Measurements from ENCODE around the gene NQO1.

Gene NQO1

DNA sequence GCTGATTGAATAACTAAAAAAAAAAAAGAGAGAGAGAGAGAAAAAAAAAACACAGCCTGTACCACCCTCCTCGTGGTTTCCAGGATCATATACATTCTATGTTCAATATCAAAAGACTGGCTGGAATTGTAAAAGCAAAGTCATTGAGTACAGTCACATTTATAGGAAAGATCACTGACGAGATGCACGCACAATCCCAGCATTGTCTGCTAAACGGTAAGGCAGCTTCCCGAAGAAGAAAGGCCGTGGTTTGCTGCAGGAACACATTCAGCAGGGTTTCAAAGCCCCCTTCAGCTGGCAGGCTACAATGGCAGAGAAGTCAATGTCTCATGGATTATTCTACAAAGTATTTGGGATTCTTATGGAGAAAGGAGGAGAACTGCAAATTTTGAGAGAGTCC is 9.3 kb downstream of the NQO1 start:
- Histone ChIP-seq H3K4me1 (ENCODE audit: insufficient read depth, low read length) (no peaks in the 10 kb centered on the region), H3K9me3 (ENCODE audit: insufficient read depth, low read depth, low read length) (no peaks in the 10 kb centered on the region), H3K36me3 (ENCODE audit: insufficient read depth, low read length) (peaks cover 38% of the 10 kb centered on the region), H3K27me3 (ENCODE audit: insufficient read depth, low read length) (no peaks in the 10 kb centered on the region), H3K27ac (ENCODE audit: low read depth, low read length) (no peak overlapping the region), H3K4me3 (ENCODE audit: low read length) (no peak overlapping the region), H3K9ac (ENCODE audit: low read depth, low read length) (no peak overlapping the region)
- WGBS = 95% methylated on average over 5 of the region's 6 CpGs

DNA sequence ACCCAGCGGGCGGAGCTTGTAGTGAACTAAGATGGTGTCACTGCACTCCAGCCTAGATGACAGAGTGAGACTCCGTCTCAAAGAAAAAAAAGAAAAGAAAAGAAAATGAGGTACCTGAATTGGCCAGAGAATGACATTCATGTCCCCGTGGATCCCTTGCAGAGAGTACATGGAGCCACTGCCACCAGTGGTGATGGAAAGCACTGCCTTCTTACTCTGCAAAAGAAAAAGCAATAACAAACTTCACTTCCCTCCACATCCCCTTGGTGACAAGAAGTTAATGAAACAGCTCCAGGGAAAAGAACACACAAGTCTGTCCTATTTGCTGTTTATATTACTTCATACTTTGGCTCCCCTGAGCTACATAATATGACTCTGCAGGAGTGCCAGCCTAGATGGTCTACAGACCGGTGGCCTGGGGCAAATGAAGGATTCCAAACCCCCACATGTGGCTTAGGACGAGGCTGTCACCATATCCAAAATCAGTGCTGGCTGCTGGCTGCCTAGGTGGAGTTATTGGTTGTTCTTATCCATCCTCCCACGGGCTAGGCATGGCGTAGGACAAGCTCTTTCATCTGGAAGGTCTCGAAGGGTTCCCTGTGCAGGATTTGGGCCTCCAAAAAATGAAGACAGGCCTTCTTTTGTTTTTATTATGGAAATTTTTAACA is 13.3 kb downstream of the NQO1 start:
- Histone ChIP-seq H3K27me3 (ENCODE audit: insufficient read depth, low read length) (no peaks in the 10 kb centered on the region), H3K4me3 (ENCODE audit: low read length) (no peak overlapping the region), H3K36me3 (ENCODE audit: insufficient read depth, low read length) (peaks cover 50% of the 10 kb centered on the region), H3K4me1 (ENCODE audit: insufficient read depth, low read length) (no peaks in the 10 kb centered on the region), H3K27ac (ENCODE audit: low read depth, low read length) (no peak overlapping the region), H3K9ac (ENCODE audit: low read depth, low read length) (no peak overlapping the region), H3K9me3 (ENCODE audit: insufficient read depth, low read depth, low read length) (no peaks in the 10 kb centered on the region)
- 95% methylated on average over 9 of the region's 9 CpGs for WGBS

DNA sequence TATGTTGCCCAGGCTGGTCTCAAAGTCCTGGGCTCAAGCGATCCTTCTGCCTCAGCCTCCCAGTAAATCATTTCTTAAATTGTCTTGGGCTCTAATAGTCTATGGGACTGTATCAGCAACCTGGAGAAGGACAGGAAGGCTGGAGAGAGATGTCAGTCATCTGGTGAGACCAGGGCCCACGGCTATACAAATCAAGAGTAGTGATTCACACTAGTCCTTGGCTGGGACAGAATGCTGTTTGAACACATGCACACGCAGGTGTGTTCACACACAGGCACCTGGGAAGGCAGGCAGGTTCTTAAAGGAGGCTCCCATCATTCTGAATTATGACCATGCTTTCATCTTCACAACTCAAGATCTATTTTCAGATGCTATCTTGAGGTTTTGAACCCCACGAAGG is 14.1 kb downstream of the NQO1 start:
- Histone ChIP-seq H3K4me3 (ENCODE audit: low read length) (no peak overlapping the region), H3K9ac (ENCODE audit: low read depth, low read length) (no peak overlapping the region), H3K27me3 (ENCODE audit: insufficient read depth, low read length) (no peaks in the 10 kb centered on the region), H3K9me3 (ENCODE audit: insufficient read depth, low read depth, low read length) (no peaks in the 10 kb centered on the region), H3K4me1 (ENCODE audit: insufficient read depth, low read length) (no peaks in the 10 kb centered on the region), H3K27ac (ENCODE audit: low read depth, low read length) (no peak overlapping the region), H3K36me3 (ENCODE audit: insufficient read depth, low read length) (peaks cover 42% of the 10 kb centered on the region)
- 95% methylated on average over 3 of the region's 4 CpGs for WGBS

GRCh38 chr16:69711115-69711740 is 15.1 kb downstream of the NQO1 start:
- no peaks in the 10 kb centered on the region for H3K27me3 ChIP-seq (ENCODE audit: insufficient read depth, low read length)
- 93% methylated on average over 12 of the region's 12 CpGs for WGBS
- no peak overlapping the region for H3K9ac ChIP-seq (ENCODE audit: low read depth, low read length)
- no peak overlapping the region for H3K4me3 ChIP-seq (ENCODE audit: low read length)
- H3K36me3 ChIP-seq (ENCODE audit: insufficient read depth, low read length) = peaks cover 34% of the 10 kb centered on the region
- no peak overlapping the region for H3K27ac ChIP-seq (ENCODE audit: low read depth, low read length)
- no peaks in the 10 kb centered on the region for H3K4me1 ChIP-seq (ENCODE audit: insufficient read depth, low read length)
- no peaks in the 10 kb centered on the region for H3K9me3 ChIP-seq (ENCODE audit: insufficient read depth, low read depth, low read length)

DNA sequence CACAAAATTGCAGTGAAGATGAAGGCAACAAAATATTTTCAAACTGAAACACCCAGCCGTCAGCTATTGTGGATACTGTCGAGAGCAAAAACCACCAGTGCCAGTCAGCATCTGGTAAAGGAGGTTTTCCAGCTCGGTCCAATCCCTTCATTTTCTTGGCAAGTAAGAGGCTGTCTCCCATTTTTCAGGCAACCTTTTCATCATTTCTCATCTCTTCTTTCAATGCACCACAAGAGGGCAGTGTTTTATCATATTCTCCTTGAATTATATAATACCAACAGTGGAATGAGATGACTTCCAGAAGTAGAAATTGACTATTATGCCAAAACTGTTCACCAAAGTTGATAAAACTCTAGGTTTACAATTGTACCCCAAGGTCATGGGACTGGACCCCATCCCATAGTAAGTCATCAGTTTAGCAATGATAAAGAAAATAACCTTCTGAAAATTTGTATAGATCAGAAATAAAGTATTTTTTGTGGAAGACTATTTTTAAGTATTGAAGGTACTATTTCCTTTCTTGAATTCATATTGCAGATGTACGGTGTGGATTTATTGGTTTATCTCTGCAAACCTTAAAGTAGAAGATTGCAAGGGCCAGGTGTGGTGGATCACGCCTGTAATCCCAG is 16.8 kb downstream of the NQO1 start:
- H3K4me1 ChIP-seq (ENCODE audit: insufficient read depth, low read length) = no peaks in the 10 kb centered on the region
- no peak overlapping the region for H3K27ac ChIP-seq (ENCODE audit: low read depth, low read length)
- H3K4me3 ChIP-seq (ENCODE audit: low read length) = no peak overlapping the region
- no peaks in the 10 kb centered on the region for H3K9me3 ChIP-seq (ENCODE audit: insufficient read depth, low read depth, low read length)
- H3K27me3 ChIP-seq (ENCODE audit: insufficient read depth, low read length) = no peaks in the 10 kb centered on the region
- WGBS = 83% methylated on average over 5 of the region's 5 CpGs
- H3K36me3 ChIP-seq (ENCODE audit: insufficient read depth, low read length) = peaks cover 27% of the 10 kb centered on the region
- no peak overlapping the region for H3K9ac ChIP-seq (ENCODE audit: low read depth, low read length)

- H3K9ac ChIP-seq (ENCODE audit: low read depth, low read length) = no peak overlapping the region
- H3K9me3 ChIP-seq (ENCODE audit: insufficient read depth, low read depth, low read length) = no peaks in the 10 kb centered on the region
- no peaks in the 10 kb centered on the region for H3K27me3 ChIP-seq (ENCODE audit: insufficient read depth, low read length)
- H3K4me1 ChIP-seq (ENCODE audit: insufficient read depth, low read length) = no peaks in the 10 kb centered on the region
- peaks cover 31% of the 10 kb centered on the region for H3K36me3 ChIP-seq (ENCODE audit: insufficient read depth, low read length)
- WGBS = 93% methylated on average over 10 of the region's 10 CpGs
- H3K27ac ChIP-seq (ENCODE audit: low read depth, low read length) = no peak overlapping the region
- H3K4me3 ChIP-seq (ENCODE audit: low read length) = no peak overlapping the region
These were observed 18.3 kb downstream of the NQO1 start for GRCh38 chr16:69707920-69708683.

DNA sequence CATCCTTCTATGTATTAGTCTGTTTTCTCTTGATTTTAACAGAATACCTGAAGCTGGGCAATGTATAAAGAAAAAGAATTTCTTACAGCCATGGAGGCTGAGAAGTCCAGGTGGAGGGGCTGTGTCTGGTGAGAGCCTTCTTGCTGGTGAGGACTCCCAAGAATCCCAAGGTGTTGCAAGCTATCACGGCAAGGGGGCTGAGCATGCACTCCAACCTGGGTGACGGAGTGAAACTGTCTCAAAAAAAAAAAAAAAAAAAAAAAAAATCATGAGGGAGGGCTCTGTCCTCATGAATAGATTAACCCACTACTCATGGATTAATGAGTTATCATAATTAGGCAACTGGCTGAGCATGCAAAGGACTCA is 19.4 kb downstream of the NQO1 start:
- H3K4me1 ChIP-seq (ENCODE audit: insufficient read depth, low read length) = no peaks in the 10 kb centered on the region
- no peaks in the 10 kb centered on the region for H3K9me3 ChIP-seq (ENCODE audit: insufficient read depth, low read depth, low read length)
- H3K27ac ChIP-seq (ENCODE audit: low read depth, low read length) = no peak overlapping the region
- H3K27me3 ChIP-seq (ENCODE audit: insufficient read depth, low read length) = no peaks in the 10 kb centered on the region
- WGBS = 93% methylated on average over 1 of the region's 2 CpGs
- no peak overlapping the region for H3K4me3 ChIP-seq (ENCODE audit: low read length)
- H3K9ac ChIP-seq (ENCODE audit: low read depth, low read length) = no peak overlapping the region
- peaks cover 21% of the 10 kb centered on the region for H3K36me3 ChIP-seq (ENCODE audit: insufficient read depth, low read length)

GRCh38 chr16:69706256-69706974 is 19.9 kb downstream of the NQO1 start:
- H3K9ac ChIP-seq (ENCODE audit: low read depth, low read length) = no peak overlapping the region
- WGBS = 88% methylated on average over 1 of the region's 1 CpG
- H3K4me3 ChIP-seq (ENCODE audit: low read length) = no peak overlapping the region
- no peaks in the 10 kb centered on the region for H3K4me1 ChIP-seq (ENCODE audit: insufficient read depth, low read length)
- H3K36me3 ChIP-seq (ENCODE audit: insufficient read depth, low read length) = peaks cover 21% of the 10 kb centered on the region
- no peaks in the 10 kb centered on the region for H3K27me3 ChIP-seq (ENCODE audit: insufficient read depth, low read length)
- H3K9me3 ChIP-seq (ENCODE audit: insufficient read depth, low read depth, low read length) = no peaks in the 10 kb centered on the region
- no peak overlapping the region for H3K27ac ChIP-seq (ENCODE audit: low read depth, low read length)

- peaks cover 30% of the 10 kb centered on the region for H3K36me3 ChIP-seq (ENCODE audit: insufficient read depth, low read length)
- no peaks in the 10 kb centered on the region for H3K27me3 ChIP-seq (ENCODE audit: insufficient read depth, low read length)
- no peaks in the 10 kb centered on the region for H3K4me1 ChIP-seq (ENCODE audit: insufficient read depth, low read length)
- H3K4me3 ChIP-seq (ENCODE audit: low read length) = no peak overlapping the region
- no peaks in the 10 kb centered on the region for H3K9me3 ChIP-seq (ENCODE audit: insufficient read depth, low read depth, low read length)
- H3K27ac ChIP-seq (ENCODE audit: low read depth, low read length) = no peak overlapping the region
- 100% methylated on average over 2 of the region's 2 CpGs for WGBS
- H3K9ac ChIP-seq (ENCODE audit: low read depth, low read length) = no peak overlapping the region
These were observed 22.7 kb downstream of the NQO1 start for GRCh38 chr16:69703638-69704037.

GRCh38 chr16:69701866-69702265 is 24.5 kb downstream of the NQO1 start:
- Histone ChIP-seq H3K27me3 (ENCODE audit: insufficient read depth, low read length) (no peaks in the 10 kb centered on the region), H3K36me3 (ENCODE audit: insufficient read depth, low read length) (peaks cover 37% of the 10 kb centered on the region), H3K27ac (ENCODE audit: low read depth, low read length) (no peak overlapping the region), H3K4me1 (ENCODE audit: insufficient read depth, low read length) (no peaks in the 10 kb centered on the region), H3K4me3 (ENCODE audit: low read length) (no peak overlapping the region), H3K9me3 (ENCODE audit: insufficient read depth, low read depth, low read length) (no peaks in the 10 kb centered on the region), H3K9ac (ENCODE audit: low read depth, low read length) (no peak overlapping the region)
- 95% methylated on average over 2 of the region's 2 CpGs for WGBS

DNA sequence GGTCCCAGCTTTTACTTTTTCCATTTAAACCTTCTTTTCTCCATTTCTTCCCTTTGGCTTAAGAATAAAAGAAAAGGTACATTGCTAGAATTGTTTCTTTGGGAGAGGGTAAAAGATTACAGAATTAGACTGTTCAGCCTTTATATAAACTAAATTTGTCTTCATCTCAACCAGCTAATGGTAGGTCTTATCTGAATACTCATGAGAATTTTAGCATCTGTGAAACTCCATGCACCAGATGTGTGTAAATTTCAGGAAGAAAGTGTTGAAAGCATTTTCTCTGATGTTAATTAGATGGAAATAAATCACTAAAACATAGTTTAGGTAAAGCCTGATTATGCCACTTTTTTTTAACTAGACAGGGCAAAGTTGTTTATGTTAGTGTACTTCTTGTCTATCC is 24.9 kb downstream of the NQO1 start:
- Histone ChIP-seq H3K4me3 (ENCODE audit: low read length) (no peak overlapping the region), H3K36me3 (ENCODE audit: insufficient read depth, low read length) (peaks cover 41% of the 10 kb centered on the region), H3K9ac (ENCODE audit: low read depth, low read length) (no peak overlapping the region), H3K27ac (ENCODE audit: low read depth, low read length) (no peak overlapping the region), H3K27me3 (ENCODE audit: insufficient read depth, low read length) (no peaks in the 10 kb centered on the region), H3K4me1 (ENCODE audit: insufficient read depth, low read length) (no peaks in the 10 kb centered on the region), H3K9me3 (ENCODE audit: insufficient read depth, low read depth, low read length) (no peaks in the 10 kb centered on the region)

All from HUES64 (cell line).